Liver (tissue), 9 donors: ENCODE results near the gene KLF15. TPM values are rescaled to one million over a fixed set of nuclear protein-coding genes. Genes with fewer than 3 reads are reported as not detected.

Source experiments
- DNase-seq: peaks from one replicate; pipeline ENCODE4 v3.0.0-alpha.2; 2017; ENCODE audit warnings: low spot score
- H3K27ac ChIP-seq, 2 donors: one replicate each; pipeline ENCODE4 v1.7.0; 2013; ENCODE audit warnings: inconsistent platforms in 2 of 2, low read length in 2 of 2, control low read depth in 1 of 2, low read depth in 1 of 2, mild to moderate bottlenecking in 1 of 2
- H3K27me3 ChIP-seq, 4 donors: one replicate each; pipeline versions ENCODE4 v1.6.1 to v1.7.0; 2013; ENCODE audit warnings: low read length in 3 of 4, inconsistent platforms in 1 of 4, mild to moderate bottlenecking in 1 of 4, moderate library complexity in 1 of 4; ENCODE audit not compliant: control insufficient read depth in 4 of 4, insufficient read depth in 4 of 4
- H3K36me3 ChIP-seq, 4 donors: one replicate each; pipeline versions ENCODE4 v1.6.1 to v1.7.0; 2013; ENCODE audit warnings: low read length in 3 of 4, mild to moderate bottlenecking in 3 of 4, low read depth in 1 of 4, moderate library complexity in 1 of 4; ENCODE audit not compliant: control insufficient read depth in 4 of 4, insufficient read depth in 3 of 4
- H3K4me1 ChIP-seq, 4 donors: one replicate each; pipeline versions ENCODE4 v1.6.1 to v1.7.0; 2013; ENCODE audit warnings: low read length in 3 of 4, mild to moderate bottlenecking in 3 of 4, moderate library complexity in 1 of 4; ENCODE audit not compliant: control insufficient read depth in 4 of 4, insufficient read depth in 4 of 4
- H3K4me3 ChIP-seq, 3 donors: one replicate each; pipeline versions ENCODE4 v1.6.1 to v1.7.0; 2013; ENCODE audit warnings: low read length in 3 of 3, control low read depth in 1 of 3, low read depth in 1 of 3, mild to moderate bottlenecking in 1 of 3
- H3K9ac ChIP-seq, 2 donors: one replicate each; pipeline ENCODE4 v1.7.0; 2013; ENCODE audit warnings: low read length in 2 of 2, mild to moderate bottlenecking in 2 of 2, moderate library complexity in 2 of 2, control low read depth in 1 of 2, low read depth in 1 of 2
- H3K9me3 ChIP-seq, 4 donors: one replicate each; pipeline versions ENCODE4 v1.6.1 to v1.7.0; 2013; ENCODE audit warnings: low read length in 3 of 4; ENCODE audit not compliant: control insufficient read depth in 4 of 4
- ATF3 ChIP-seq: IDR thresholded peaks from 2 replicates; pipeline ENCODE4 v1.6.1; 2016; ENCODE audit warnings: antibody characterized with exemption
- EGR1 ChIP-seq, 2 donors: IDR thresholded peaks; 2 replicates each; pipeline ENCODE4 v1.6.1; 2016 to 2018; ENCODE audit warnings: antibody characterized with exemption in 2 of 2, low read depth in 2 of 2
- FOXA1 ChIP-seq: IDR thresholded peaks from 2 replicates; pipeline ENCODE4 v1.6.1; 2016; ENCODE audit warnings: antibody characterized with exemption
- FOXA2 ChIP-seq: IDR thresholded peaks from 2 replicates; pipeline ENCODE4 v1.6.1; 2016; ENCODE audit warnings: antibody characterized with exemption
- GABPA ChIP-seq, 2 donors: IDR thresholded peaks in 1 of 2; conservative IDR thresholded peaks in 1 of 2; 2 replicates each; pipeline ENCODE4 v1.6.1; 2016; ENCODE audit warnings: antibody characterized with exemption in 2 of 2, mild to moderate bottlenecking in 1 of 2, moderate library complexity in 1 of 2
- HNF4A ChIP-seq, 2 donors: conservative IDR thresholded peaks; 2 replicates each; pipeline ENCODE4 v1.6.1; 2016; ENCODE audit warnings: antibody characterized with exemption in 2 of 2, mild to moderate bottlenecking in 2 of 2
- JUND ChIP-seq, 2 donors: IDR thresholded peaks; 2 replicates each; pipeline ENCODE4 v1.6.1; 2016; ENCODE audit warnings: antibody characterized with exemption in 2 of 2
- NR2F2 ChIP-seq: IDR thresholded peaks from 2 replicates; pipeline ENCODE4 v1.6.1; 2016; ENCODE audit warnings: antibody characterized with exemption
- RAD21 ChIP-seq, 2 donors: IDR thresholded peaks; 2 replicates each; pipeline ENCODE4 v1.6.1; 2016; ENCODE audit warnings: antibody characterized with exemption in 2 of 2, mild to moderate bottlenecking in 2 of 2
- RXRA ChIP-seq, 2 donors: IDR thresholded peaks; 2 replicates each; pipeline ENCODE4 v1.6.1; 2017 to 2018; ENCODE audit warnings: antibody characterized with exemption in 2 of 2, mild to moderate bottlenecking in 1 of 2
- SP1 ChIP-seq: IDR thresholded peaks from 2 replicates; pipeline ENCODE4 v1.6.1; 2018; ENCODE audit warnings: antibody characterized with exemption, mild to moderate bottlenecking
- TAF1 ChIP-seq: conservative IDR thresholded peaks from 2 replicates; pipeline ENCODE4 v1.6.1; 2016; ENCODE audit warnings: antibody characterized with exemption, mild to moderate bottlenecking
- ZBTB33 ChIP-seq: IDR thresholded peaks from 2 replicates; pipeline ENCODE4 v1.6.1; 2016; ENCODE audit warnings: antibody characterized with exemption
- WGBS: extraction: QIAGEN DNeasy Blood & Tissue Kit; methylation state at CpG from one replicate; pipeline ENCODE4 v1.1.7; 2013; 5-methylcytosine and 5-hydroxymethylcytosine counted together
- polyA plus RNA-seq, 2 donors: library from polyadenylated mRNA; stranded (reverse) in 1 of 2; unstranded in 1 of 2; fragments of 200-250 nt in 1 of 2; fragments of >200 nt in 1 of 2; fragmentation: Nextera tagmentation in 1 of 2; extraction: Ambion mirVana in 1 of 2; gene quantifications; one replicate each; pipeline versions ENCODE4 v1.2.1 to v1.2.3, GENCODE V29; 2013 to 2015
- total RNA-seq, 2 donors: library from RNA; depleted of rRNA; stranded (reverse); fragments of >200 nt; gene quantifications; one replicate each; pipeline ENCODE4 v1.2.3, GENCODE V29; 2014
- TF ChIP-seq, protein P1 (sequence below): IDR thresholded peaks from 2 replicates; pipeline ENCODE4 v1.6.1; 2016; ENCODE audit warnings: antibody characterized with exemption, mild to moderate bottlenecking
- TF ChIP-seq, protein P2 (sequence below): fragments of 150-350 bp; IDR thresholded peaks from 2 replicates; pipeline ENCODE4 v1.5.1; 2017; ENCODE audit warnings: improper control_type of control experiment, low read depth, low read length; ENCODE audit not compliant: missing input control
- TF ChIP-seq, protein P3 (sequence below): IDR thresholded peaks from 2 replicates; pipeline ENCODE4 v1.6.1; 2016; ENCODE audit warnings: antibody characterized with exemption
- donor health status: healthy.
- donor health status: healthy.
- donor health status: healthy.
- donor health status: healthy.
- donor health status: healthy.

The KLF15 gene
- total and polyA plus RNA-seq, 4 donors = 21.4 to 103 (median 49.3) TPM

GRCh38 chr3:126372413-126373145 lies 15.4 kb upstream of the KLF15 start:
- Histone ChIP-seq H3K9ac (no peak overlapping the region), H3K4me1 (peaks cover 12 to 42% (median 32%) of the 10 kb centered on the region in 4 donors), H3K4me3 (no peak overlapping the region), H3K9me3 (no peaks in the 10 kb centered on the region), H3K27ac (peak overlapping the region; percentile 68 to 80), H3K27me3 (no peaks in the 10 kb centered on the region), H3K36me3 (no peaks in the 10 kb centered on the region)
- no peak for DNase-seq
- WGBS = 51% methylated on average over 12 of the region's 12 CpGs
- TF ChIP-seq, protein P1, sequence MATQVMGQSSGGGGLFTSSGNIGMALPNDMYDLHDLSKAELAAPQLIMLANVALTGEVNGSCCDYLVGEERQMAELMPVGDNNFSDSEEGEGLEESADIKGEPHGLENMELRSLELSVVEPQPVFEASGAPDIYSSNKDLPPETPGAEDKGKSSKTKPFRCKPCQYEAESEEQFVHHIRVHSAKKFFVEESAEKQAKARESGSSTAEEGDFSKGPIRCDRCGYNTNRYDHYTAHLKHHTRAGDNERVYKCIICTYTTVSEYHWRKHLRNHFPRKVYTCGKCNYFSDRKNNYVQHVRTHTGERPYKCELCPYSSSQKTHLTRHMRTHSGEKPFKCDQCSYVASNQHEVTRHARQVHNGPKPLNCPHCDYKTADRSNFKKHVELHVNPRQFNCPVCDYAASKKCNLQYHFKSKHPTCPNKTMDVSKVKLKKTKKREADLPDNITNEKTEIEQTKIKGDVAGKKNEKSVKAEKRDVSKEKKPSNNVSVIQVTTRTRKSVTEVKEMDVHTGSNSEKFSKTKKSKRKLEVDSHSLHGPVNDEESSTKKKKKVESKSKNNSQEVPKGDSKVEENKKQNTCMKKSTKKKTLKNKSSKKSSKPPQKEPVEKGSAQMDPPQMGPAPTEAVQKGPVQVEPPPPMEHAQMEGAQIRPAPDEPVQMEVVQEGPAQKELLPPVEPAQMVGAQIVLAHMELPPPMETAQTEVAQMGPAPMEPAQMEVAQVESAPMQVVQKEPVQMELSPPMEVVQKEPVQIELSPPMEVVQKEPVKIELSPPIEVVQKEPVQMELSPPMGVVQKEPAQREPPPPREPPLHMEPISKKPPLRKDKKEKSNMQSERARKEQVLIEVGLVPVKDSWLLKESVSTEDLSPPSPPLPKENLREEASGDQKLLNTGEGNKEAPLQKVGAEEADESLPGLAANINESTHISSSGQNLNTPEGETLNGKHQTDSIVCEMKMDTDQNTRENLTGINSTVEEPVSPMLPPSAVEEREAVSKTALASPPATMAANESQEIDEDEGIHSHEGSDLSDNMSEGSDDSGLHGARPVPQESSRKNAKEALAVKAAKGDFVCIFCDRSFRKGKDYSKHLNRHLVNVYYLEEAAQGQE = no peak
- TF ChIP-seq HNF4A (conservative IDR thresholded peaks at IDR 0.05) (peak in 1 of 2 donors; percentile 49), SP1 (peak; percentile 62), GABPA (IDR thresholded peaks at IDR 0.05 in 1 of 2, conservative IDR thresholded peaks at IDR 0.05 in 1 of 2) (no peak), RAD21 (IDR thresholded peaks at IDR 0.05) (peak; percentile 80 to 83), RXRA (IDR thresholded peaks at IDR 0.05) (peak; percentile 74 to 88), NR2F2 (no peak), EGR1 (IDR thresholded peaks at IDR 0.05; ENCODE audit: low read depth in 2 of 2) (no peak)
- TF ChIP-seq, protein P2, sequence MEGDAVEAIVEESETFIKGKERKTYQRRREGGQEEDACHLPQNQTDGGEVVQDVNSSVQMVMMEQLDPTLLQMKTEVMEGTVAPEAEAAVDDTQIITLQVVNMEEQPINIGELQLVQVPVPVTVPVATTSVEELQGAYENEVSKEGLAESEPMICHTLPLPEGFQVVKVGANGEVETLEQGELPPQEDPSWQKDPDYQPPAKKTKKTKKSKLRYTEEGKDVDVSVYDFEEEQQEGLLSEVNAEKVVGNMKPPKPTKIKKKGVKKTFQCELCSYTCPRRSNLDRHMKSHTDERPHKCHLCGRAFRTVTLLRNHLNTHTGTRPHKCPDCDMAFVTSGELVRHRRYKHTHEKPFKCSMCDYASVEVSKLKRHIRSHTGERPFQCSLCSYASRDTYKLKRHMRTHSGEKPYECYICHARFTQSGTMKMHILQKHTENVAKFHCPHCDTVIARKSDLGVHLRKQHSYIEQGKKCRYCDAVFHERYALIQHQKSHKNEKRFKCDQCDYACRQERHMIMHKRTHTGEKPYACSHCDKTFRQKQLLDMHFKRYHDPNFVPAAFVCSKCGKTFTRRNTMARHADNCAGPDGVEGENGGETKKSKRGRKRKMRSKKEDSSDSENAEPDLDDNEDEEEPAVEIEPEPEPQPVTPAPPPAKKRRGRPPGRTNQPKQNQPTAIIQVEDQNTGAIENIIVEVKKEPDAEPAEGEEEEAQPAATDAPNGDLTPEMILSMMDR = peak; percentile 38

- Histone ChIP-seq H3K27ac (no peak overlapping the region), H3K9ac (no peak overlapping the region), H3K4me1 (peaks cover 14 to 54% (median 41%) of the 10 kb centered on the region in 4 donors), H3K36me3 (no peaks in the 10 kb centered on the region), H3K4me3 (no peak overlapping the region), H3K27me3 (no peaks in the 10 kb centered on the region), H3K9me3 (no peaks in the 10 kb centered on the region)
- TF ChIP-seq, protein P3, sequence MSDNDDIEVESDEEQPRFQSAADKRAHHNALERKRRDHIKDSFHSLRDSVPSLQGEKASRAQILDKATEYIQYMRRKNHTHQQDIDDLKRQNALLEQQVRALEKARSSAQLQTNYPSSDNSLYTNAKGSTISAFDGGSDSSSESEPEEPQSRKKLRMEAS = no peak
- no peak for TF ChIP-seq JUND (IDR thresholded peaks at IDR 0.05)
- TF ChIP-seq RXRA (IDR thresholded peaks at IDR 0.05) = no peak
- no peak for TF ChIP-seq EGR1 (IDR thresholded peaks at IDR 0.05; ENCODE audit: low read depth in 2 of 2)
- TF ChIP-seq ZBTB33 = no peak
- no peak for TF ChIP-seq GABPA (IDR thresholded peaks at IDR 0.05 in 1 of 2, conservative IDR thresholded peaks at IDR 0.05 in 1 of 2)
- TF ChIP-seq FOXA2 = no peak
- TF ChIP-seq HNF4A (conservative IDR thresholded peaks at IDR 0.05) = no peak
- TF ChIP-seq, protein P2 = no peak
- no peak for TF ChIP-seq SP1
- no peak for TF ChIP-seq TAF1
- no peak for TF ChIP-seq FOXA1
- no peak for TF ChIP-seq ATF3
- TF ChIP-seq NR2F2 = no peak
- DNase-seq = no peak
- 95% methylated on average over 22 of the region's 22 CpGs for WGBS
Observed at GRCh38 chr3:126371096-126371705, 14.0 kb upstream of the KLF15 start.
